ENCODE measurements around the gene PARL. TPM values are rescaled to one million over a fixed set of nuclear protein-coding genes. Genes with fewer than 3 reads are reported as not detected.

The PARL gene
- total RNA-seq, 4 donors from 2014 or later, result 7.4 to 69.9 (median 22.5) TPM

DNA sequence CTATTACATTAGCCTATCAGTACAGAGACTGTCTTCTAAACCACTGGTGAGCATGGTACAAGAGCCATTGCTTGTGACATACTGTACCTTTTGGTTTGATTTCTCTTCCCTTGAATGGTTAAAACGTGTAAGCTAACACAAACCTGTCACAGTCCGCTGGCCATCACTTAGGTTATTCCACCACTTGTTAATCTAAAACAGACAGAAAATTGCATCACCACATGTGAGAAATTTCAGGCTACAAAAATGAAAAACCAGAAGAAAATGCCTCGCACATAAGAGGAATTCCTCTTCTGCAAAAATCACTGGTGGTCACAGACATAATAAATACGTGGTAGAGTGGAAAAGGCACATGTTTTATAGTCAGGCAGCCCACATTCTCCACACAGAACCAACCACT is 22.1 kb downstream of the PARL start:
- H3K9me3 ChIP-seq, result no peaks in the 10 kb centered on the region
- TF ChIP-seq POLR2A (IDR thresholded peaks at IDR 0.05) (no peak), CTCF (IDR thresholded peaks at IDR 0.05) (no peak)
- H3K27me3 ChIP-seq, result no peaks in the 10 kb centered on the region
- no peaks in the 10 kb centered on the region for H3K4me1 ChIP-seq
- DNase-seq, result no peak
- no peaks in the 10 kb centered on the region for H3K36me3 ChIP-seq
- no peak overlapping the region for H3K27ac ChIP-seq
- intact Hi-C loops (cut with DNase I; ENCODE audit: low total_unique reads), result no loop called here
- no peak overlapping the region for H3K4me3 ChIP-seq

DNA sequence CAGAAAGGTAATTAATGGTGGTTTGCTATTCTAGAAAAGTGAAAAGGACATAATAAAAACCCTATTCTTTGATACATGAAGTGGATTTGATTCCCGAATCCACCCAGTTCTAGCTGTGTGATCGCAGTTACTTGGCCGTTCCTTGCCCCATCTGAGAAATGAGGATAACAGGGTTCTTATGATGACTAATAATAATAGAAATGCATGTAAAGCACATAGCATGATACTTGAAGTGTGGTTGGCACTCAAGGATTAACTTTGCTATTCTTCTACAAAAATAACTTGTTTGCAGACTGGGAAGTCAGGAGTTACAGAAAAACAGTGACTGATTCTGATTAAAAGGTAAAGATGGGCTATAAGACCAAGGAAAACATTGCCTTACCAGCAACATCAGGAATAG is 26.8 kb downstream of the PARL start:
- intact Hi-C loops (cut with DNase I; ENCODE audit: low total_unique reads), result no loop called here
- Histone ChIP-seq H3K4me1 (no peaks in the 10 kb centered on the region), H3K36me3 (no peaks in the 10 kb centered on the region)

GRCh38 chr3:183854318-183855035 is 30.2 kb downstream of the PARL start:
- Histone ChIP-seq H3K4me3 (no peak overlapping the region), H3K4me1 (no peaks in the 10 kb centered on the region), H3K9me3 (no peaks in the 10 kb centered on the region), H3K36me3 (no peaks in the 10 kb centered on the region), H3K27me3 (no peaks in the 10 kb centered on the region), H3K27ac (no peak overlapping the region)
- no peak for TF ChIP-seq POLR2A (IDR thresholded peaks at IDR 0.05)
- TF ChIP-seq CTCF (IDR thresholded peaks at IDR 0.05), result no peak
- intact Hi-C loops (cut with DNase I; ENCODE audit: low total_unique reads), result no loop called here
- no peak for DNase-seq

More for the DNA sequence above, 26.8 kb downstream of the PARL start:
- no peak overlapping the region for H3K27ac ChIP-seq
- H3K4me3 ChIP-seq, result no peak overlapping the region
- TF ChIP-seq POLR2A (IDR thresholded peaks at IDR 0.05) (no peak), CTCF (IDR thresholded peaks at IDR 0.05) (no peak)
- H3K27me3 ChIP-seq, result no peaks in the 10 kb centered on the region
- DNase-seq, result no peak
- H3K9me3 ChIP-seq, result no peaks in the 10 kb centered on the region

DNA sequence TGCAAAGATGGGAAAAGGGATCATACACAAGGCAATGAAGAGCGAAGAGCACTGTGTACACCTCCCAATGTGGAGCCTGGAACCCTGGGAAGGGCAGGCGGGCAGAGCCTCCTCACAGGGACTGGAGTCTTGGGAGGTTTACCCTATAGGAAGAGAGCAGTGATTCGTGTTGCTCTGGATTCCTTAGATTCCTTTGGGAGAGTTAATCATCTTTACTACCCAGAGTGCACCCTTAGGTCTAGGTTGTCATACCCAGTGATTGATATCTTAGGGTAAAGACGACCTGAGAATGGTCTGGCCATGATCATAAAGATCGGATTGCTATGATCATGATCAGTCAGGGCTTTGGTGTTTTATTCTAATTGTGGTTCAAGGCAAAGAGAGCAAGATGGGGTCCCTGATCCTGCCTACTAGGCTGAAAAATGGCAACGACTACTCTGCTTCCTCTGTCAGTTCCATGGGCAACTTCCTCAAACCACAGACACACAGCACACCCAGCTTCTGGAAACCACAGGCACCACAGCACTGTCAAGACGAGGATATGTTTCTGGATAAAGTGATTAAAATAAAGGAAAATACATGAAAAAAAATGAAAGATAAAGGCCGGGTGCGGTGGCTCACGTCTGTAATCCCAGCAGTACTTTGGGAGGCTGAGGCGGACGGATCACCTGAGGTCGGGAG is 38.9 kb downstream of the PARL start:
- Histone ChIP-seq H3K4me3 (no peak overlapping the region), H3K27ac (no peak overlapping the region), H3K9me3 (no peaks in the 10 kb centered on the region), H3K4me1 (no peaks in the 10 kb centered on the region), H3K36me3 (no peaks in the 10 kb centered on the region), H3K27me3 (no peaks in the 10 kb centered on the region)
- TF ChIP-seq POLR2A (IDR thresholded peaks at IDR 0.05) (no peak), CTCF (IDR thresholded peaks at IDR 0.05) (no peak)
- no peak for DNase-seq
- intact Hi-C loops (cut with DNase I; ENCODE audit: low total_unique reads), result no loop called here

GRCh38 chr3:183845090-183845489 is 39.6 kb downstream of the PARL start:
- H3K27ac ChIP-seq, result no peak overlapping the region
- H3K27me3 ChIP-seq, result no peaks in the 10 kb centered on the region
- no peaks in the 10 kb centered on the region for H3K36me3 ChIP-seq
- no peaks in the 10 kb centered on the region for H3K4me1 ChIP-seq
- TF ChIP-seq CTCF (IDR thresholded peaks at IDR 0.05) (no peak), POLR2A (IDR thresholded peaks at IDR 0.05) (no peak)
- no peak for DNase-seq
- H3K4me3 ChIP-seq, result no peak overlapping the region
- intact Hi-C loops (cut with DNase I; ENCODE audit: low total_unique reads), result no loop called here
- no peaks in the 10 kb centered on the region for H3K9me3 ChIP-seq

All from uterus (tissue), 4 donors.